Measurements from ENCODE around the gene TEX51.
A peak's percentile ranks its signal among the peaks of the same experiment; 100 is the strongest.

Gene TEX51

DNA sequence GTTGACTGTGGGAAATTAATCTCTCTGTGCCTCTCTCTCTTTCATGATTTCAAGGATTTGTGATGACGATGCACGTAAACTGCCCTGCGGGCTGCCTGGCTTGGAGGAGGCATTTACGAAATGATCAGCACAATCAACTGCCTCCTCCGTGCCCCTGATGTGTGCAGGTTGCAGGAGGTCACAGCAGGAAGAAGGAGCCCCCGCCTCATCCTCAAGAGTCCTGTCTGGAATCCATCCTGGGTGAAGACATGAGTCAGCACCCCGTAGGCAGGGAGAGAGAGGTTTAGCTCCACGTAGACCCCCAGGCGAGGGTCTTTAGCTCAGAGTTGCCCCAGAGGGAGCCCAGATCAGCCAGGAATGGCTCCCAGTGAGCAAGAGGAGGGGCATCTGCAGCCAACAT lies 17.1 kb upstream of the TEX51 start:
- TF ChIP-seq, protein P1, sequence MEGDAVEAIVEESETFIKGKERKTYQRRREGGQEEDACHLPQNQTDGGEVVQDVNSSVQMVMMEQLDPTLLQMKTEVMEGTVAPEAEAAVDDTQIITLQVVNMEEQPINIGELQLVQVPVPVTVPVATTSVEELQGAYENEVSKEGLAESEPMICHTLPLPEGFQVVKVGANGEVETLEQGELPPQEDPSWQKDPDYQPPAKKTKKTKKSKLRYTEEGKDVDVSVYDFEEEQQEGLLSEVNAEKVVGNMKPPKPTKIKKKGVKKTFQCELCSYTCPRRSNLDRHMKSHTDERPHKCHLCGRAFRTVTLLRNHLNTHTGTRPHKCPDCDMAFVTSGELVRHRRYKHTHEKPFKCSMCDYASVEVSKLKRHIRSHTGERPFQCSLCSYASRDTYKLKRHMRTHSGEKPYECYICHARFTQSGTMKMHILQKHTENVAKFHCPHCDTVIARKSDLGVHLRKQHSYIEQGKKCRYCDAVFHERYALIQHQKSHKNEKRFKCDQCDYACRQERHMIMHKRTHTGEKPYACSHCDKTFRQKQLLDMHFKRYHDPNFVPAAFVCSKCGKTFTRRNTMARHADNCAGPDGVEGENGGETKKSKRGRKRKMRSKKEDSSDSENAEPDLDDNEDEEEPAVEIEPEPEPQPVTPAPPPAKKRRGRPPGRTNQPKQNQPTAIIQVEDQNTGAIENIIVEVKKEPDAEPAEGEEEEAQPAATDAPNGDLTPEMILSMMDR (conservative IDR thresholded peaks at IDR 0.05; ENCODE audit: low read length), result no peak
- DNase-seq (ENCODE audit: low read depth), result no peak
- H3K4me3 ChIP-seq (ENCODE audit: low read length), result no peak overlapping the region

DNA sequence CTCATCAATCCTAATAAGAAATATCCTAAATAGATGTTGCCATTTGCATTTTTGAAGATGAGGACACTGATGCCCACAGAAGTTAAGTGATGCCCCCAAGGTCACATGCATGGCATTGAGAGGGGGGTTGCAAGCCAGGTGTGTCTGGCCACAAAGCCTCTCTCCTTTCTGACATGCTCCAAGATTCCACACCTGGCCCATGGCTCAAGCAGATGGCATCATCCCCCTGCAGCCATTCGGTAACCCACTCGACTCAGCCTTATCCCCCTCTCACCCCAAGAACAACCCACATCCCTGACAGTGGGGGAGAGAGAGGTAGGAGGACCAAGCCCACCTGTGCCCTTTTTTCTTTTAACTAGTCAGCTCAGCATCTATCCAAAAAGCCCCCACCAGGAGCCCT lies 16.5 kb upstream of the TEX51 start:
- no peak for DNase-seq (ENCODE audit: low read depth)
- TF ChIP-seq, protein P1 (conservative IDR thresholded peaks at IDR 0.05; ENCODE audit: low read length), result no peak
- H3K4me3 ChIP-seq (ENCODE audit: low read length), result no peak overlapping the region

DNA sequence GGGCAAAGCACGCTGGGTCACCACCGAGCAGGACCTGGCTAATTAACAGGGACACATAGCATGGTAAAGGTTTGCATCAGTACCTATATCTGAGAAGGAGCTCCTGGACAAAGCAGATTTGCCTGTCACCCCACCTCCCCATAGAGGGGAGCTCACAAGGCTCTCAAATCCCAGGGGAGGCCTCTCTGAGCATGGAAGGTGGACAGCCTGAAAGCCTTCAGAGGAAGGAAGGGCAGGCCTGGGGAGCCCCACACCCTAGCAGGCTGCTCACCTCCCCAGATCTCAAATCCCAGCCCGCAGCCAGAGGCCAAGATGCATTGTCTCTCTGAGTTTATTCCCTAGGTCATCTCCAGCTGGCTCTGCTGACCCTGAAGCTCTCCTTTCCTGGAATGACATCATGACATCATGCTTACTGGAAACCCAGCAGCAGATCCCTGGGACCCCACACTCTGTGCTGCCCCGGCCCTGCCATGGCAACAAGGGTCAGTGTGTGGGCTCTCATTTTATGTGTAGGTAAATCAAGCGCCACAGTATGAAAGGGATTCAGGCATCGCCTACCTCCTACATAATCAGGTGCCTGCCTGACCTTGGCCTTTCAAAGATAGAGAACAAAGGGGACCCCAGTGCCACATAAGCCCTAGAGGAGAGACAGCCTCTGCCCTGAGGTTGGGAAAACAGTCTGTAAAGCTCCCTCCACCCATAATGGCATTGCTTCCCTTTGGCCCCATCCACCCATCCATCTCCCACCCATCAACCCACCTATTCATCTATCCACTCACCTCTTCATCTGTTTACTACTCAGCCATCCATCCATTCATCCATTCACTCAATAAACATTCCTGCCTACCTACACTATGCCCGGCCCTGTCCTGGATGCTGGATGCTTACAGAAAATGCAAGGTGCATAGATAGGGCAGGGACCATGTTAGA lies 15.7 kb upstream of the TEX51 start:
- H3K4me3 ChIP-seq (ENCODE audit: low read length), result no peak overlapping the region
- TF ChIP-seq, protein P1 (conservative IDR thresholded peaks at IDR 0.05; ENCODE audit: low read length), result no peak
- no peak for DNase-seq (ENCODE audit: low read depth)

DNA sequence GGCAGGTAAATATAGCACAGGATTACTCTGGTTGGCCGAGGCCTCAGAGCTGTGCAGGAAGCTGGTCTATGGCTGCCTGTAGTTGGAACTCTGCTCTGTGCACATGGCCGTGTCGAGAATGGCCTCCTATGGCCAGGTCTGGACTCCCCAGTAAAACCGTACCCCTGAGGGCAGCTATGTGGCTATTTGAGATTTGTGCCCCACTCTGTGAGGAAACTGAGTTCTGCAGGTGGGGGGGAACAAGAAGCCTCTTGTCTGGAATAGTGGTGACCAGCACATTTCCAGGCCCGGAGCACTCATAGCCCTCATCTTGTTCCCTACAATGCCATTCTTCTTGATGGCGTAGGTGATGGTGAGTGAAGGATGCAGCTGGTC lies 15.0 kb upstream of the TEX51 start:
- TF ChIP-seq, protein P1 (conservative IDR thresholded peaks at IDR 0.05; ENCODE audit: low read length), result no peak
- no peak for DNase-seq (ENCODE audit: low read depth)
- H3K4me3 ChIP-seq (ENCODE audit: low read length), result no peak overlapping the region

DNA sequence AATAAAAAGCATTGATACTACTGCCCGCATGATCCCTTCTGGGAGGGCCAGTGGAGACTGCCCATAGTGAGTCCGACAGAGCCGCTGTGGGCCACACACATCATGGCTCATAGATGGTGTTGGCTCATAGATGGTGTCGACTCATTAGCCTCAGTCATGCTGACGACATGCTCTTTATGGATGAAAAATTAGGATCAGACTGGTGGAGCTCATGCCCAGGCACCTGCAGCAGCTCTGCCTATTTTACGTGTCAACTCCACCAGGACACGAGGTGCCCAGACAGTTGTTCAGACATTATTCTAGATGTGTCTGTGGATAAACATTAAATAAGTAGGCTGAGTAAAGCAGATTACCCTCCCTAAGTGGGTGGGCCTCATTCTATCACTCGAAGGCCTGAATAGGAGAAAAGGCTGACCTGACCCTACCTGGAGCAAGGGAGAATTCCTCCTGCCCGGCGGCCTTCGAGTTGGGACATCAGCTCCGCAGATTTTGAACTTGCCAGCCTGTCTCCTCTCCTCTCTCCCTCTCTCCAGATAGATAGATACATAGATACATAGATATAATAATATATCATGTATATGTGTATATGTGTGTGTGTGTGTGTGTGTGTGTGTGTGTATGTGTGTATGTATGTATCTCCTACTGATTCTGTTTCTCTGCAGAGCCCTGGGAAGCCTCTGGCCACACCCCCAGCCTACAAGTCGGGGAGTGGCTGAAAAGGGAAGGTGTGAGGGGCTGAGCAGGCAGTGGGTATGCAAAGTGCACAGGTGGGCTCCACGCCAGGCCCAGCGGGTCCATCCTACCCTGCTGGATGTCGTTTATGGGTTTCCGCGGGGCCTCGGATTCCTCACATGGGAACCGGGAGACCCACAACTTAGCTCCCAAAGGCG lies 13.6 kb upstream of the TEX51 start:
- H3K4me3 ChIP-seq (ENCODE audit: low read length), result no peak overlapping the region
- TF ChIP-seq, protein P1 (conservative IDR thresholded peaks at IDR 0.05; ENCODE audit: low read length), result no peak
- DNase-seq (ENCODE audit: low read depth), result no peak

DNA sequence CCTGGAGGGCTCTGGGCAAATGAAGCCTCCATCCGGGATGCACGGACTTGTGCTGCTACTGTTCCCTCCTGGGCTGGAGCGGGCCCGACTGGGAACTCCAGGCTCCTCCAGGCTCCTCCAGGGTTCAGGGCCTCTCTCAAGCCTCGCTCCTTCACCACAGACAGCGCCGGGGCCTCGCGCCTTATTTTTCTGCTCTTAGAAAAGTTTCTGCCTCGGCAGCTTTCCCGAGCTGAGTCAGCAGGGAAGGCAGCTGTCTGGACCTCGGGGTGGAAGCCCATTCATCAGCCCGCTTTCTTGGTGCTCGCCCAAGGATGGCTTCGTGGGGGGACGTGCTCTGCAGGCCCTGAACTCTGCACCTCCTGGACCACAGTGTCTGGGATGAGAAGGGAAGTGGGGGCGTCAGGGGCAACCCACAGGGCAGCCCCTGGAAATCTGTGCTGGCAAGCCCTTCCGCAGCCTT lies 12.9 kb upstream of the TEX51 start:
- peak overlapping the region; percentile 39 for H3K4me3 ChIP-seq (ENCODE audit: low read length)
- DNase-seq (ENCODE audit: low read depth), result peak; percentile 13
- TF ChIP-seq, protein P1 (conservative IDR thresholded peaks at IDR 0.05; ENCODE audit: low read length), result no peak

Measured in AG10803 (cell line).